Measurements from ENCODE around the gene KCND2.

Gene KCND2

GRCh38 chr7:120412139-120413050 lies 139.4 kb downstream of the KCND2 start:
- no peak for DNase-seq

GRCh38 chr7:120413164-120413563 lies 140.2 kb downstream of the KCND2 start:
- no peak for DNase-seq

- DNase-seq: no peak
Observed at GRCh38 chr7:120417244-120417979, 144.4 kb downstream of the KCND2 start.

GRCh38 chr7:120421151-120421651 lies 148.2 kb downstream of the KCND2 start:
- DNase-seq: no peak

- DNase-seq: no peak
Observed at GRCh38 chr7:120431016-120431415, 158.0 kb downstream of the KCND2 start.

GRCh38 chr7:120436487-120437060 lies 163.6 kb downstream of the KCND2 start:
- DNase-seq: no peak

- DNase-seq: no peak
Observed at GRCh38 chr7:120441850-120442249, 168.9 kb downstream of the KCND2 start.

GRCh38 chr7:120442838-120443237 lies 169.9 kb downstream of the KCND2 start:
- no peak for DNase-seq

GRCh38 chr7:120444650-120445049 lies 171.7 kb downstream of the KCND2 start:
- no peak for DNase-seq

GRCh38 chr7:120445276-120445675 lies 172.3 kb downstream of the KCND2 start:
- no peak for DNase-seq

- no peak for DNase-seq
Observed at GRCh38 chr7:120452665-120453064, 179.7 kb downstream of the KCND2 start.

GRCh38 chr7:120456699-120457098 lies 183.7 kb downstream of the KCND2 start:
- no peak for DNase-seq

GRCh38 chr7:120460949-120461348 lies 188.0 kb downstream of the KCND2 start:
- DNase-seq: no peak

- no peak for DNase-seq
Observed at GRCh38 chr7:120462991-120463390, 190.0 kb downstream of the KCND2 start.

- no peak for DNase-seq
Observed at GRCh38 chr7:120464104-120464503, 191.1 kb downstream of the KCND2 start.

- no peak for DNase-seq
Observed at GRCh38 chr7:120467676-120468075, 194.7 kb downstream of the KCND2 start.

- DNase-seq: no peak
Observed at GRCh38 chr7:120468611-120469010, 195.6 kb downstream of the KCND2 start.

- no peak for DNase-seq
Observed at GRCh38 chr7:120472892-120473291, 199.9 kb downstream of the KCND2 start.

GRCh38 chr7:120473352-120473751 lies 200.4 kb downstream of the KCND2 start:
- DNase-seq: no peak

- DNase-seq: no peak
Observed at GRCh38 chr7:120475994-120476393, 203.0 kb downstream of the KCND2 start.

GRCh38 chr7:120480472-120480871 lies 207.5 kb downstream of the KCND2 start:
- DNase-seq: no peak

- no peak for DNase-seq
Observed at GRCh38 chr7:120480930-120481329, 208.0 kb downstream of the KCND2 start.

- DNase-seq: no peak
Observed at GRCh38 chr7:120486164-120486563, 213.2 kb downstream of the KCND2 start.

- no peak for DNase-seq
Observed at GRCh38 chr7:120502132-120502531, 229.2 kb downstream of the KCND2 start.
